Epithelial cell of proximal tubule (primary cell): Measurements from ENCODE around the gene MYOG. TPM values are rescaled to one million over a fixed set of nuclear protein-coding genes. Genes with fewer than 3 reads are reported as not detected.

Experiments used
- DNase-seq: peaks from one replicate; pipeline ENCODE4 v3.0.0-alpha.2; 2011; ENCODE audit warnings: low read depth
- H3K4me3 ChIP-seq: 2 replicates; pipeline ENCODE4 v1.5.1; 2011; ENCODE audit warnings: low read depth, mild to moderate bottlenecking, low read length
- CTCF ChIP-seq: conservative IDR thresholded peaks from 2 replicates; pipeline ENCODE4 v1.5.1; 2012; ENCODE audit warnings: low read depth, mild to moderate bottlenecking, low read length
- total RNA-seq: library from RNA; depleted of rRNA; stranded (reverse); fragments of >200 nt; gene quantifications from 2 replicates; pipeline ENCODE4 v1.2.3, GENCODE V29; 2015

The MYOG gene
- total RNA-seq, 1 donor from 2014 or later, result not detected

DNA sequence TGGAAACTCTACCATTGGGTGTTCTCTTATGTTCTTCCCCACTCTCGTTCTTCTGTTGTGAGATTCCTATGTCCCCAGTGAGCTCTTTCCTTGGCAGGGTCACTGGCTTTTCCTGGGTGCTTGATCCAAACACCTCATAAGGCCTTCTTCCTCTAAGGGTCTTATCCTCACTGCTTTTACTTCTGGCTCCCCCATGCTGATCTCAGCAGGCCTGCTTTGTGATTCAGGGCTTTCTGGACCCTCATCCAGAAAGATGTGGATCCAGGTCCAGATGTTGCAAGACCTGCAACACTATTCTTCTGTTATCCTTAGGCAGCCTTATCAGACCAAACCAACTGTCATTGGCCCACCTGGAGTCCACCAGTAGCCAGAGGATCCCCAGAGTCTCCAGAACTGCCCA lies 11.2 kb upstream of the MYOG start:
- no peak for TF ChIP-seq CTCF
- DNase-seq, result no peak
- no peak overlapping the region for H3K4me3 ChIP-seq

DNA sequence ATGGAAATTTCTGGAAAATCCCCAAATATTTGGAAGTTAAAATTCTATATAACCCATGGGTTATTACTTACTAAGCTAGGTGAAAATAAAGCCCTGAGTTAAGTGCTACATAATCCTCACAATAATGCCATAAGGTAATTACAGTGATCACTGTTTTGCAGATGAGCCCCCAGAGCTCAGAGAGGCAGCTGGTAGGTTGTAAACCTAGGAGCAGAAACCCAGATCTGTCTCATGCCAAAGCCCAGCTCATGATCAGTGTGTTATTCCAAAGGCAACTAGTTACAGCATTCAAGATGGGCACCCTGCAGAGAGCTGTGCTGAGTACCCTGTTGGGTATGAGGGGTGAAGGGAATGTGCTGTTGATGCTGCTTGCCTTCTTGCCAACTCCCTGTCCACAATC lies 10.8 kb upstream of the MYOG start:
- no peak overlapping the region for H3K4me3 ChIP-seq
- TF ChIP-seq CTCF, result no peak
- DNase-seq, result no peak

DNA sequence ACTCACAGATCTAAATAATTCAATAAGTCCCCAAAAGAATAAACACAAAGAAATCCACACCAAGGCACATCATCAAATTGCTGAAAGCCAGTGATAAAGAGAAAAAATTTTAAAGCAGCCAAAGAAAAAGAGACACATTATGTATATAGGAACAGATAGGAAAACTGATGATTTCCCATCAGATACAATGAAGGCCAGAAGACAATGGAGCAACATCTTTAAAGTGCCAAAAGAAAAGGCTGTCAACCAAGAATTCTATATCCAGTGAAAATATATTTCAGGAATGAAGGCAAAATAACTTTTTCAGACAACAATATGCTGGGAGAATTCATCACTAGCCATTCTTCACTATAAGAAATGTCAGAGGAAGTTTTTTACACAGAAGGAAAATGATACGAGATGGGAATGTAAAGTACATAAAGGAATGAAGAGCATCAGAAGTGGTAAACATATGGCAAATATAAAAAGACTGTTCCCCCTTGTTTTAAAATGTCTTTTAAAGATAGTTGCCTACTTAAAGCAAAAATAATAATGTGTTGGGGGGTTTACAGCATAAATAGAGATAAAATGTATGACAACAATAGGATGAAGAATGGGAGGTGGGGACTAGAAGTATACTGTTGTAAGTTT lies 9.4 kb upstream of the MYOG start:
- no peak for TF ChIP-seq CTCF
- no peak overlapping the region for H3K4me3 ChIP-seq
- DNase-seq, result no peak

- no peak for TF ChIP-seq CTCF
- no peak overlapping the region for H3K4me3 ChIP-seq
- DNase-seq, result no peak
Measured at GRCh38 chr1:203093754-203094410, 8.1 kb upstream of the MYOG start.

GRCh38 chr1:203091761-203092330 lies 6.0 kb upstream of the MYOG start:
- no peak for TF ChIP-seq CTCF
- no peak overlapping the region for H3K4me3 ChIP-seq
- DNase-seq, result no peak

DNA sequence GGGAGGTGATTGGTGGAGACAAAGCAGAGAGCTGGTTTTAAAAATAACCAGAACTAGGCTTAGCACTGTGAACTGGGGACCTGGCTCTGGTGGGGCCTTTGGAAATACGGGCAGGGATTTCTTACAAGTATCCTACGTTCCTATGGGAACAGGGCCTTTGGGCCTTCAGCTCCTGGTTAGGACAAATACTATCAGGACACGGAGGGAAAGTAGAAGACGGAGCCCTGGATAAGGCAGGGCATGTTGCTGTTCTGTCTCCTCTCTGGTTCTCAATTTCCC lies 5.3 kb upstream of the MYOG start:
- H3K4me3 ChIP-seq, result no peak overlapping the region
- TF ChIP-seq CTCF, result no peak
- no peak for DNase-seq
